Embryonic facial prominence (tissue), 1 donor: ENCODE data around the gene SERPINI1.
"Not testable (repeated sequence)": the region's sequence is repeated elsewhere in the genome, so short reads cannot be mapped to it uniquely, and the experiment has no call there.

ENCODE experiments used
- DNase-seq: peaks from one replicate; pipeline ENCODE4 v3.0.0-alpha.2; 2016; ENCODE audit errors: extremely low spot score

The SERPINI1 gene

DNA sequence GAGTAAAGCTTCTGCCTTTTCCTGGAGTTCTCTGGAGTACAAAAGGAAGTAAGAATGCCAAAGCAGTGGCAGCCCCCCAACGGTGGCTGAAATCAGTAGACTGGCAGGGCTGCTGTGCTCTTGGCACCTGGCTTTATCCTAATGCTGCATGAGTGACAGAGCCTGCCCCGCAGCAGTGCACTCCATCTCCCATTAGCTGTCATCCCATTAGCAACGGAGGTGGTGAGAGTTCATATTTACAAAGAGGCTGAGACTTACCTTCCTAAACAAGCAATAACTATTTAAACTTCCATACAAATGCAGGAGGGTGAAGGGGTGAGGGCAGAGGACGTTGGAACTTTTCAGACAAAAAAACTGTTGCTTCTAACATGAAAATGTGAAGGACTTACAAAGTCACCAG, 51.9 kb downstream of the SERPINI1 start:
- DNase-seq, result no peak

DNA sequence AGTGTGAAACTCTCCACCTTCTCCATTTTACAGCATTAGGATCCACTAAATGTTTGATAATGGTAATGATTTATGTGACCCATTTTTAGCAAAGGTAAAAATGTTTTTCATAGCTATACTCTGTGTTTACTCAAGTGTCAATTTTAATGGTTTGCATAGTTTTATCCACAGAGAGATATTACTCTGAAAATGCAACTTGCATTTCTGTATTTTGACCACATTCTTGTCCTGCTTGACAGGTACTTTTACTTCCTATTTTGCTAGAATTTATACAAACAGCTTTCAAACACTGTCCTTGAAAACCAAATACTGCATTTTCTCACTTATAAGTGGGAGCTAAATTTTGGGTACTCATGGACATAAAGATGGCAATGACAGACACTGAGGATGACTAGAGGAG, 62.9 kb downstream of the SERPINI1 start:
- no peak for DNase-seq

DNA sequence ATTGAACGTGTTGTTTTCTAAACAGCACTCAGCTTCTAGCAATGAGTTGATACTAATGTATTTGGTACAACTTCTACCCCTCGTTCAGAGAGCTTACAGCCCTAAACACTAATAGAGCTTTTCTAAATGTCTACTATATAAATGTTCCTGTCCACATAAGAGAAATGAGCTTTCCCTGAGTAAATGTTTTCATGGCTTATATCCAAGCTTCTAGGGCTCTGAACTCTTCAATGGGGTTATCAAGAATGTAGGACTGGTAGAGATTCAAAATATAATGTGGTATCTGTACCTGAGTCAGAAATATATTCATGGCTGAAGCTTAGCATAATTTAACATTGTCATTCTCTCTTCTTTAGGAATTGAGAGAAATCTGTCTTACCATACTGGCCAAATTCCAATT, 73.4 kb downstream of the SERPINI1 start:
- DNase-seq, result no peak

DNA sequence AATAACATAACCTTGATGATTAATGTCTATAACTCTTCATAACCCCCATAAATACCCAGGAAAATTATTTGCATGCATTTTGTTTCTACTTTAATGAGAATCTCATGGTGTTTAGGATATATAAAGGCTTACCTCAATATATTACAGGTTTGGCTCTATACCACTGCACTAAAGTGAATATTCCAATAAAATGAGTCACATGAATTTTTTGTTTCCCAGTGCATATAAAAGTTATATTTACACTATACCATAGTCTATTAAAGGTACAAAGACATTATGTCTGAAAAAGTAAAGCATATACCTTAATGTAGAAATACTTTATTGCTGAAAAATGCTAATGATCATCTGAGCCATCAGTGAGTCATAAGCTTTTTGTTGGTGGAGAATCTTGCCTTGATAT, 74.7 kb downstream of the SERPINI1 start:
- DNase-seq, result no peak

DNA sequence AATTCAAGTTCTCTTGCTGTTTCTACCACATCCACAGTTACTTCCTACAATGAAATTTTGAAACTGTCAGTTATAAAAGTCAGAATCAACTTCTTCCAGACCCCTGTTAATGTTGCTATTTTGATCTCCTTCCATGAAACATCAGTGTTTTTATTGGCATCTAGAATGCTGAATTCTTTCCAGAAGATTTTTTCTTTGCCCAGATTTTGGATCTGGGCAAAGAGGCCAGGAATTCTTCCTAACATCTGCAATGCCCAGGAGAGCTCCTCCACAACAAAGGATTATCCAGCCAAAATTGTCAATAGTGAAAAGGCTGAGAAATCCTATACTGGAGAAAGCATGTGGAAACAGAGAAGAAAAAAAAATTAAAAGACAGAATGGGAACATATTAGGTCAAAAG, 75.5 kb downstream of the SERPINI1 start:
- DNase-seq, result no peak

DNA sequence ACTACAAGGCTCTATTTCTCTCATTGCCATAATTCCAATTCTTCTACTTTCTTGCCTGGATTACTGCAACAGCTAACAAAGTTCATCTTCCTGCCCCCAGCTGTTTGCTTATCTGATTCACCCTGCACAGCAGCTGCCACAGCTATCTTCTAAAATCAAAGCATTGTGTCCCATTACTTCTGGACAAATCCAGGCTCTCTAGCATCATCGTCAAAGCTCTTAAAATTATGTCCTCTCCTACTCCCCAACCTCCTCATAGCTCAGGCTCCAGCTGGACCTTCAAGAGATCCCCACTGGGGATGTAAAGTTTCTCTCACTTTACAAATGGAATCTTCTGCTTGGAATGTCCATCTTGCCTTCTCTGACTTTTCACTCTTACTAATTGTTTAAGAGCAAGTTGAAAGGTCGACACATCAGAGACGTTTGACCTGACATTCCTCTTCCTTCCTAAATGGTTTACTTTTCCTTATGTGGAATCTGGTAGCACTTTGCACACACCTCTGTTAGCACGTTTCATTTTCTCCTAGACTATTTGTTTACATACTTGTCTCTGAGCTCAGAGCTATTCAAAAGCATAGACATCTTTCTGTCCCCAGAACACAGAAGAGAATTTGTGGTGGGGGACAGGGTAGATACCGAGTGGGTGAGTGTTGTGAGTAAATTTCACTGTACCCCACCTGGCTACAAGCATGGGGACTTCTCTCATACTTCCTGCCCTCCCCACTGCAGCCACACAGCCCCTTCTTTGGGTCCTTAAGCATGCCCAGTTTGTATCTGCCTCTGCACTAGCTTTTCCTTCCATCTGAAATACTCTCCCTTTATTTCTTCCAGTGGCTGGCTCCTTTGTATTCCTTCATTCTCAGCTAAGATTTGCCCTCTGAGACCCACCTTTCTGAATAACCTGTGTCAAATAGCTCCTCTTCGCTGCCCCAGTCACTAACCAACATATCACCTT, 77.9 kb downstream of the SERPINI1 start:
- DNase-seq, result no peak

DNA sequence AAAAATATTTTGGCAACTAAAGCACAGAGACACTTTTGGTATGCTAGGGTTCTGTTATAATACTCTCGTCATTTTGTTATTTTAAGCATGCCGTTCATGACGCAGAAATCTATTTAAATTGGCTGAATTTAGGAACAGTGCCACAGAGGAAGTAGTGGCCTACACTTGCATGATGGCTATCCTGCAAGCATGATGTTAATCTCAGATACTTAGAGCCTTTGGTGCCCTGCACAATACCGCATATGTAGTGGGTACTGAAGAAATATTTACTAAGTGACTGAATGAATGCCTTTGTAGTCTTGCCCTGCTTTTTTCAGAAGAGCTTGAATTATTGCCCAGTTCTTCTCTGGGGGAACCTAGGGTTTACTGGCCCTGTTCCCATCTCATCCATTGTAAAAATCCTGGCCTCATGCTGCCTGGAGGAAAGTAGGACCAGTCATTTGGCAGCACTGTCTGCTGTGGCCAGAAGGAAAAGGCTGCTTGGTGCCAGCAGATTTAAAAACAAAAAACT, 79.0 kb downstream of the SERPINI1 start:
- peak; percentile 9 for DNase-seq

DNA sequence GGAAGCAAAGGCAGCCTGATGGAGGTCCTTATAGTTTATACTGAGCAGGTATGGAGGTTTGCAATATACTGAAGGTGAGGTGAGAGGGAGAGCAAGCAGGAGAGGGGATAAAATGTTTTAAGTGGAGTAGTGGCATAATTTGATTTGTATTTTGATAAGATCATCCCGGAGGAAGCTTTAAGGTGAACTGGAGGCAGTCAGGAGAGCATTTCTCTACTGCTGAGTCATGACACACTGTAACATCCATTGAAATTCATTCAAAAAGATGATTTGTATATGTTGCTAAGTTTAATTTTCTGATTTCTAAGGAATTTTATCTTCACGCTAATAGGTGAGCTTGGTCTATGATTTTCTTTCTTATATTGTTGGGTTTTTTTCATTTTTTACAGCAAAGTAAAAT, 81.4 kb downstream of the SERPINI1 start:
- no peak for DNase-seq

DNA sequence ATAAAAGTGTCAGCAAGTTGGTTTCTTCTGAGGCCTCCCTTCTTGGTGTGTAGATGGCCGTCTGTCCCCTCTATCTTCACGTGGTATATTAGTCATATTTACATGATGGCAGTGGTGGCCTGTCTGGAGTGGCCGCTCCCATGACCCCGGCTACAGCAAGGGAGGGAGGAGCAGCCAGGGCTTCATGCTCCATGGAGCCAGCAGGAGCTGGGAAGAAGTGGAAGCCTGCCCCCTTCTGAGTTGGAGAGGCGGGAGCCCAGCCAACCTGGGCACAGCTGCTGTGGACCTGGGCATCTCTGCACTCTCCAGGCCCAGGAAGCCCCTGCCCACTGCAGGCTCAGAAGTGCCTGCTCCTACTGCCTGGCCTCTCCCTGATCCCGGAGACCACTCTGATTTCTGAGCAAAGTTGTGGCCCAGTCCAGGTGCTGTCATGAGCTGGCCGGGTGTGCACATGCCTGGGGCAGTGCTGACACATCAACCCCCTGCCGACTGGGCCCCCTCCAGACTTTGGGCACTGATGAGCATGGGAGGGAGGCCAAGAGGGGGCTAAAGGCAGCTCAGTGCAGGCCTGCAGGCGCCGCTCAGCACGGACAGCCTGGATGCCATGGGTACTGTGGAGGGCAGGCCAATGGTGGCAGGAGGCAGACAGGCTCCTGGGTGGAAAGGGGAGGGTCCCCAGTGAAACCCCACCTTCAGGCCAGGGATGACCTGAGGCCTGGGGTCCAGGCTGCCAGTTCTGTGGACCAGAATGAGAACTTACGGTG, 84.8 kb downstream of the SERPINI1 start:
- DNase-seq, result no peak

DNA sequence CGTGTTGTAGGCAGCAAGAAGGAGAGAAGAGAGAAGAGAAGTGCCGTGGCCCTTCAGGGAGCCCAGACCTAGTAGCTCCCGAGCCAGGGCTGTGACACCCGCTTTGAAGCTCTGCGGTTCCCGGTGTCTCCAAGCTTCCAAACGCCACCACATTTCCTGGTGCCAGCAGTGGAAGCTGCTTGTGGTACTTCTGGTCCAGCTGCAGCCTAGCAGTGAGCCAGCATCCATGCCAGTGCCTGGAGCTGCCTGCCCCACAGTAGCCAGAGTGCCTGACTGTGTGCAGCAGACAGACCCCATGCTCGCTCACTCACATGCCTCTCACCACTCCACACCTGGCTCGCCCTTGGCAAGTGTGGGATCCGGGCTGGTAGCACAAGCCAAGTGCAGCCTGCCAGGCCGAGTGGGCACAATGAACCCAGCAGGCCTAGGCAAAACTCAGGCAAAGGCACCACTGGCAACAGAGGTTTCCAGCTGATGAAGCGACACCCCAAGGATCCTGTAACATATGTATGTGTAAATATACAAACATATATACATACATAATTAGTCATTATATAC, 85.8 kb downstream of the SERPINI1 start:
- DNase-seq, result no peak

DNA sequence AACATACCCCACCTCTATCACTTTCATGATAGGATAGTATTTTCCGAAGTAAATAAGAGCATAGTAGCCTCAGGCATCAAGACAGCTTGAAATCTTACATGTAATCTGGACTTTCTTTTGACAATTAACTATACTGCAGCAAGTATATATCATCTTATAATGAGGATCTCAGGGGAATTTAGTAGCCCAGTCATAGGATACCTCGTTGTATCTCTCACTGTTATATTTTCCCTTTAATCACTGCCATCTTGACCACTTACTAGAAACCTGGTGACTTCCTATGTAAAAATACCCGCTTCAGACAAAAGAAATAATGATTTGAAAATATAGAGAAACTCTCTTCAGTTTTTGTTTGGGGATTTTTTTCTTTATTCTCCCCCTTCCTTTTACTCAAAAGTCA, 88.2 kb downstream of the SERPINI1 start:
- no peak for DNase-seq

DNA sequence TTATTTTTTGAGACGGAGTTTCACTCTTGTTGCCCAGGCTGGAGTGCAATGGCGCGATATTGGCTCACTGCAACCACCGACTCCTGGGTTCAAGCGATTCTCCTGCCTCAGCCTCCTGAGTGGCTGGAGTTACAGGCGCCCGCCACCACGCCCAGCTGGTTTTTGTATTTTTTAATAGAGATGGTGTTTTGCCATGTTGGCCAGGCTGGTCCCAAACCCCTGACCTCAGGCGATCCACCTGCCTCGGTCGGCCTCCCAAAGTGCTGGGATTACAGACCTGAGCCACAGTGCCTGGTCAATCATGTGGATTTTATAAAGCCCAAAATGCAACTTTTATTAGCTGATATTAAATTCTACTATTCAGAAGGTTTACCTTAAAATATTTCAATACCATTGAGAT, 92.1 kb downstream of the SERPINI1 start:
- not testable (repeated sequence) for DNase-seq

DNA sequence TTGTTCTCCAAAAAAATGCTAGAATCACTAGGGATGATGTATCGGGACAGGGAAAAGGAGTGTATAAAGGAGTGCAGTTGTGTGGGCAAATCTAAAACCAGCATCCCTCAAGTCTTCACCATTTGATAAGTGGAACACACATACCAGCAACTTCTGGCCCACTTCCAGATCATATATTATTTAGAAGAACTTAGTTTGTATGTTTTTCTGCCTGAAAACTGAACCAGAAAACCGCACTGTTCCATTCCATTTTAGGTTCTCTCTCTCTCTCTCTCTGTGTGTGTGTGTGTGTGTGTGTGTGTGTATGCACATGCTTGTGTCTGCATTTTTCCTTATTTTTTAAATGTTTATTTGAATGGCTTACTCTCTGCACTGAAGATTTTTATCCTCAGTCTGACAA, 93.5 kb downstream of the SERPINI1 start:
- peak; percentile 18 for DNase-seq

DNA sequence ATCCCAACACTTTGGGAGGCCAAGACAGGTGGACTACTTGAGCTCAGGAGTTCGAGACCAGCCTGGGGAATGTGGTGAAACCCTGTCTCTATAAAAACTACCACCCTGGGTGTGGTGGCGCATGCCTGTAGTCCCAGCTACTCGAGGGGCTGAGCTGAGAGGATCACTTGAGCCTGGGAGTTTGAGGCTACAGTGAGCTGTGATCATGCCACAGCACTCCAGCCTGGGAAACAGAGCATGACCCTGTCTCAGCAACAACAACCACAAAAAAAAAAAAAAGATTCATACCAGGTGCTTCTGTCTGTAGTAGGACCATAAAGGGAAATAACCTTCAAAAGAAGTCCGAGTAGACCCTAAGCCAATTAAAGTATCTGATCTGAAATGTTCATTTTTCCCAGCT, 94.5 kb downstream of the SERPINI1 start:
- DNase-seq, result no peak

DNA sequence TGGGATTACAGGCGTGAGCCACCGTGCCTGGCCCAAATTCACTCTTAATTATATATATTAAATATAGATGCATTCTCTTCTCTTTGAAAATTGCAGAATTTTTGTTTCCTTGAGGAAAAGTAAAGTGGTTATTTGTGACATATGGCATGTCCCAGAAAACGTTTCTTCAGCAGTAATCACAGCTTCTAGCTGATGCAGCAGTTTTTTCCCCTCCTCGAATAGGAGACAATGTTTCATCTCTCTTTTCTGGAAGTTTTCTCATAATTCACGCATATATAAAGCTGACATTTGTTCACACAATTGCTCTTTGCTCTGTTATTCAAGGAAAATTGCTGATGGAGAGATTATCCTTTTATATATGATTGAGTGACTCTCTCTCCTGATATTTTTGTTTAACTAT, 99.8 kb downstream of the SERPINI1 start:
- DNase-seq, result no peak

DNA sequence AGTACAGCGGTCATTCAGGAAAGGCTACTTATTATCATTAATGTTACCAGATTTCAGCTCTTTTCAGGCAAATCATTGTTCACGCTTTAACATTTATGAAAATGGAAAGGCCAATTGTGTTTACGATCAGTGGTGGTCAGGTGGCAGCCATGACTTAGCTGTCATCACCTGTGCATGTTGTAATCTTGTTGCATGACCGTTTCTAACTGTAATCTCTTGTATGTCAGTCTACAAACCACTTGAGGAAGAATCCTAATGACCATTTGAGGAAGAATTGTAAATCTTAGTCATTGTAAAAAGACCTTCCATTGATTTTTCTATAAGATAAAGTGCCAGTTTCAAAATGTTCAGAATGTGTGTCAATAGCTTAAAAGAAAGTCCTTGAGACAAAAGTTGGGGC, 100.4 kb downstream of the SERPINI1 start:
- DNase-seq, result no peak

DNA sequence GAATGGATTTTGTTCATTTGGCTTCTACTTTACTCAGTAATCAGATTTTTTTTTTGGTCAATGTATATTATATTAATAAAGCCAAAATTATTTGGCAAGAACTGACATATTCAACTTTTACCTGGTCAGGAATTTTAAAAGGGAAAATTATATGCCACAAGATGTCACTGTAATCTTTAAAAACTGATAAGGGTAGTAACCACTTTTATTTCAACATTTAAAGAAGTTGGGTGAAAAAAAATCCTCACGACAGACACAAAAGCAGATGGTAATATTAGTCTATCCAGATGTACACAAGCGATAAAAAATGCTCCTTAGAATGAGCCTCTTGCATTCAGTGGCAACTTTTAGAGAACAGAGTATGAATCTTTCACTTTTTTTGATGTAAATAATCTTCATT, 101.9 kb downstream of the SERPINI1 start:
- no peak for DNase-seq

DNA sequence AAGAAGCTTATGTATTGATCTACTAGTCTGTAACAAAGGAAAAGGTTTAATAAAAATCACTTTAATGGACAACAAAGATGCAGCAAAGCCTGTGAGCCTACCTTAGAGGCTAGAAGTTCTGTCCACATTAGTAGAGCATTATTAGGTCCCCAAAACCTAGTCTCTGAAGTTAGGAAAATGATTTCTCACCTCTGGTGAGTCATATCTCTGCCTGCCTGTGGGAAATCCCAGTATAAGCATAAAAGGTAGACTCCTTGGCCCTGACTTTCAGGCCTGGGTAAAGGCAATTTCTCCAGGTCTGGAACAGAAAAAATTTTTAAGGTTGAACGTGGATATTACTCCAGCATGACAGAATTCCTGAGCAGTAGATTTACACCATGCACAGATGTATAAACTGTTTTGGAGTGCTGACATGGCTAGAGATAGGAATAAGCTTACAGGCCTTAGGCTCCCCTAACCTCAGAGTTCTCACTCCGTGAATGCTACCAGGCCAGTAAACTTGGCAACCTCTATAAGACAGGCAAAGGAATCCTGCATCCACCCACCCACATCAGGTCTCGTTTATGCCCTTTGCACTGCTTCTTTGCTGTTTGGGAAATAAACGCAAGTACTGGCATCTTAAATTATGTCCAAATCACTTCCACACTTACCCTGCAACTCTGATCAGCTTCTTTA, 104.1 kb downstream of the SERPINI1 start:
- DNase-seq, result no peak

DNA sequence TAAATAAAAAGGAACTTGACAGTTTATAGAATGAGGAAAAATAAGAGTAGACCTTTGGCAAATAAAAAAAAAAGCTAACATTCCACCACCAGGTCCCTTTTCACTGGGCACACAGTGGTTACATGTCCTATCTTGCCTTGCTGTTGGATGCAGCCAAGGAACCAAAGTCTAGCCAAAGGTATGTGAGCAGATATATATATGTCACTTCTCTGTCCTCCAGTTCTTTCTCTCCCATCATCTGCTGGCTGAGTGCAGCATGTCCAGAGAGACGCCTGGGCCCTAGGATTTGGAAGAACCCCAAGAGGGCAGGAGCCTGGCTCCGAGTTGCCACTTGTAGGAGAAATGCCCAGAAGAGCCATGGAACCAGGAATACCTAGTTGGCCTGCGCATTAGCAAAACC, 104.7 kb downstream of the SERPINI1 start:
- DNase-seq, result no peak

DNA sequence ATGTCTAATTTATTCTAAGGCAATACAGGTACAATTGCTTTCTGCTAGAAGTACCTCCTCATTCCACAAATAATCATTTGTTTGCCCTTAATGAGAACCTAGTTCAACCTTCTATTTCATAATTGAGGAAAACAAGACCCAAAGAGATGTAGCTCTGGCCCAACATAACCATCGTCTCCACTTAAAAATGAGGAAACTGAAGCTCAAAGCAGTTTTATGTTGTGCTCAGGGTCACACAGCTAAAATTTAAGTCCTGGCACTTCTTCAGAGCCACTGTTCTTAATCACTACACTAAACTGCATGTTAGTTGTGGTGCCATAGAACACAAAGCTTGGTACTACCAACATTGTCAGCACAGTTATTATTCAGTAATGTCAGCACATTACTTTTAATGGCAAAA, 108.0 kb downstream of the SERPINI1 start:
- DNase-seq, result no peak

DNA sequence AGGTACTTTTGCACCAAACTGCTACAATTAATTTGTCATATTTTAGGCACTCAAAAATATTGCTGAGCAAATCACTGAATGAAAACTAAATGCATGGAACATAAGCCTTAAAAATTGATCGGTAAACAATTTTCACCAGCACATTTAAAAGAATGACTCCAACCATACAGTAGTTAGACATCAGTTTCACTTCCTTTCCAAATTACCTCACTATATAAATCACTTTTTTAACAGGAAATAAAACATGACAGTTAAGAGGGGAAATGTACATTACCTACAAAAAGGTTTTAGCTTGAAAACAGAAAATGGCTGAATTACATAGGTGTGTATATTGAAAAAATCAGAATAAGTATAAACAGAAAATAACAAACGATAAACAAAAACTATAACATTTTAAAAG, 108.4 kb downstream of the SERPINI1 start:
- no peak for DNase-seq

DNA sequence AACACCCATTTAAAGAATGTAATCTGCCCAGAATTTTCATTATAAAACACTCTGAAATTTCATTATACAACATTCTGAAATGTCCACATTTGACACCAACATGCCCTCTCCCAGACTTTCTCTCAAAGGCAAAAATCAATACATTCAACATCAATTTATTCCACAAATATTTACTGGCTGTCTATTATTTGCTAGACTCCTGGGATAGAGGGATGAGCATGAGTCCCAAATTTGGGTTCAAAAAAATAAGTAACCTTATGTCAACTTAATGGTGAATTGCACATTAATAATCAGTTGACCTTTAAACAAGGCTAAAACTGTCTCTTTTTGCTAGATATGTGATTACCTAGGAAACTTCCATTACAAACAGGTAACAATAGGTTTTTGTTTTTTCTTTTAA, 109.0 kb downstream of the SERPINI1 start:
- no peak for DNase-seq
